K562 (cell line): ENCODE results near the gene UGT1A3. TPM values are rescaled to one million over a fixed set of nuclear protein-coding genes. Genes with fewer than 3 reads are reported as not detected.

Experiments used
- ATAC-seq: fragments of 200-7000 bp; cut with Tn5 transposase; 3 replicates; pipeline ENCODE4 v1.9.1; 2020; ENCODE audit warnings: moderate library complexity
- BruUV-seq: library from RNA; stranded (reverse); fragments of 400-500 nt; replicated peaks from 2 replicates; lab custom pipeline; 2021; lab: Mats Ljungman, UMichigan
- CTCF ChIA-PET: fragments of 300-600 bp; formaldehyde crosslinking; extraction: SDS; loops from one replicate; lab custom pipeline; 2021; ENCODE audit warnings: low intra/inter-chr PET ratio; lab: Yijun Ruan, JAX
- POLR2A ChIA-PET: fragments of 300-600, 350-650 bp; sonication (Branson Sonifier 250); formaldehyde crosslinking; extraction: SDS; loops from one replicate; lab custom pipeline; 2021; ENCODE audit warnings: antibody characterized with exemption, inconsistent platforms; lab: Yijun Ruan, JAX
- DNase-seq, 4 experiments: peaks; one replicate each; pipeline versions ENCODE4 v3.0.0 to v3.0.0-alpha.2; 2011 to 2018; ENCODE audit warnings: low spot score in 3 of 4, mixed read lengths in 3 of 4; ENCODE audit errors: extremely low read depth in 1 of 4
- FAIRE-seq: peaks from 2 replicates; lab custom pipeline; 2011; peaks lifted over from hg19 to GRCh38; lab: Jason Lieb, UNC
- H2AFZ ChIP-seq: 2 replicates; pipeline ENCODE4 v1.6.0; 2011; ENCODE audit warnings: low read depth, low read length, control low read depth, inconsistent platforms
- H3K27ac ChIP-seq: fragments of 200-600 bp; 3 replicates; pipeline ENCODE4 v1.8.0; 2011; ENCODE audit warnings: low read depth, mild to moderate bottlenecking, control low read depth, inconsistent platforms, low read length, moderate library complexity, mixed read lengths; ENCODE audit errors: extremely low read depth
- H3K27me3 ChIP-seq, 2 experiments: fragments of 300-600 bp in 1 of 2; 2 replicates in 1 of 2; 3 replicates in 1 of 2; pipeline versions ENCODE4 v1.6.0 to v1.8.0; 2011; ENCODE audit warnings: inconsistent platforms in 2 of 2, low read length in 2 of 2, mild to moderate bottlenecking in 1 of 2, mixed read lengths in 1 of 2, moderate library complexity in 1 of 2; ENCODE audit not compliant: control insufficient read depth in 2 of 2, insufficient read depth in 2 of 2
- H3K36me3 ChIP-seq: fragments of 300-600 bp; 3 replicates; pipeline ENCODE4 v1.8.0; 2011; ENCODE audit warnings: mild to moderate bottlenecking, low read length, inconsistent platforms; ENCODE audit not compliant: control insufficient read depth, insufficient read depth
- H3K4me1 ChIP-seq, 2 experiments: fragments of 200-600 bp in 1 of 2; replicated peaks in 1 of 2; 2 replicates in 1 of 2; 3 replicates in 1 of 2; pipeline versions ENCODE4 v1.5.1 to v1.8.0; 2011; ENCODE audit warnings: inconsistent platforms in 2 of 2, low read length in 2 of 2, mild to moderate bottlenecking in 1 of 2, mixed read lengths in 1 of 2, moderate library complexity in 1 of 2; ENCODE audit not compliant: control insufficient read depth in 2 of 2, insufficient read depth in 2 of 2
- H3K4me2 ChIP-seq: 2 replicates; pipeline ENCODE4 v1.6.1; 2011; ENCODE audit warnings: low read length, control low read depth, inconsistent platforms, mixed read lengths; ENCODE audit not compliant: insufficient read depth
- H3K4me3 ChIP-seq: fragments of 200-600 bp; sonication (generic), shearing (Covaris generic); 2 replicates; pipeline ENCODE4 v1.5.1; 2016; ENCODE audit warnings: control low read depth, inconsistent platforms
- H3K79me2 ChIP-seq: fragments of 200-600 bp; 3 replicates; pipeline ENCODE4 v1.8.0; 2011; ENCODE audit warnings: low read length, inconsistent platforms; ENCODE audit not compliant: control insufficient read depth, insufficient read depth
- H3K9ac ChIP-seq, 2 experiments: 2 replicates each; pipeline versions ENCODE4 v1.6.0 to v1.6.1; 2011; ENCODE audit warnings: low read depth in 2 of 2, low read length in 2 of 2, control low read depth in 1 of 2, inconsistent platforms in 1 of 2, mild to moderate bottlenecking in 1 of 2, mixed read lengths in 1 of 2; ENCODE audit not compliant: insufficient read depth in 1 of 2
- H3K9me1 ChIP-seq: one replicate; pipeline ENCODE4 v1.6.0; 2011; ENCODE audit warnings: inconsistent platforms, mild to moderate bottlenecking, low read length, moderate library complexity; ENCODE audit not compliant: control insufficient read depth, insufficient read depth
- H3K9me3 ChIP-seq: replicated peaks from 2 replicates; pipeline ENCODE4 v1.5.1; 2011; ENCODE audit warnings: low read depth, low read length, inconsistent platforms; ENCODE audit not compliant: control insufficient read depth, insufficient read depth
- H4K20me1 ChIP-seq: replicated peaks from 2 replicates; pipeline ENCODE4 v1.6.1; 2011; ENCODE audit warnings: low read length, inconsistent platforms, mixed read lengths; ENCODE audit not compliant: control insufficient read depth, insufficient read depth
- BRD4 ChIP-seq: fragments of 200-600 bp; sonication (generic); IDR thresholded peaks from 2 replicates; pipeline ENCODE4 v1.6.1; 2017; ENCODE audit warnings: inconsistent platforms
- TFE3 ChIP-seq: fragments of 450-650 bp; formaldehyde crosslinking; IDR thresholded peaks from 2 replicates; pipeline ENCODE4 v1.4.0; 2020; ENCODE audit warnings: mild to moderate bottlenecking, mixed read lengths
- ZNF444 ChIP-seq: fragments of 250-450 bp; sonication (Bioruptor Pico); IDR thresholded peaks from 2 replicates; pipeline ENCODE4 v1.4.0; 2020; ENCODE audit warnings: mild to moderate bottlenecking, moderate library complexity
- WGBS: fragments of 100-300 bp; shearing (Covaris generic); methylation state at CpG from one replicate; pipeline ENCODE4 v1.1.6; 2016; ENCODE audit warnings: low coverage, mixed read lengths; ENCODE audit not compliant: insufficient coverage; ENCODE audit errors: missing lambda C conversion rate; 5-methylcytosine and 5-hydroxymethylcytosine counted together
- in situ Hi-C: fragments of 300-500 bp; cut with MboI; formaldehyde crosslinking; loops from 4 replicates; pipeline ENCODE4 v1.15.0; 2018; ENCODE audit warnings: inconsistent platforms, mixed read lengths
- intact Hi-C: fragments of 100-400 bp; cut with micrococcal nuclease; formaldehyde crosslinking; loops from 2 replicates; pipeline ENCODE4 v1.14.2; 2022
- polyA plus RNA-seq, 8 experiments: library from polyadenylated mRNA; depleted of rRNA in 4 of 8; stranded (reverse) in 5 of 8; unstranded in 3 of 8; fragments of >200 nt; fragmentation: Nextera tagmentation in 2 of 8; fragmentation: Illumina TruSeq in 1 of 8; extraction: Ambion mirVana in 2 of 8; extraction: Trizol in 1 of 8; gene quantifications; 2 replicates each; pipeline versions ENCODE4 v1.2.1 to v1.2.3, GENCODE V29; 2011 to 2014; ENCODE audit warnings: inconsistent platforms in 1 of 8, missing spikeins in 1 of 8
- total RNA-seq, 7 experiments: library from RNA; depleted of rRNA in 6 of 7; stranded (reverse); fragments of >200 nt in 6 of 7; fragmentation: Illumina TruSeq in 2 of 7; extraction: Trizol in 2 of 7; gene quantifications; 2 replicates each; pipeline versions ENCODE4 v1.2.1 to v1.2.3, GENCODE V29; 2011 to 2021; ENCODE audit warnings: low replicate concordance in 1 of 7
- TF ChIP-seq, protein P1 (sequence below), 3 experiments: IDR thresholded peaks in 2 of 3; conservative IDR thresholded peaks in 1 of 3; 2 replicates each; pipeline ENCODE4 v1.5.1; 2011 to 2012; ENCODE audit warnings: low read length in 3 of 3, mild to moderate bottlenecking in 3 of 3, control low read depth in 2 of 3, improper control_type of control experiment in 1 of 3, inconsistent platforms in 1 of 3, low read depth in 1 of 3, mixed read lengths in 1 of 3, moderate library complexity in 1 of 3; ENCODE audit not compliant: insufficient read depth in 2 of 3

The UGT1A3 gene
- total and polyA plus RNA-seq, 9 of the 15 experiments (the other 6 are each of a cell fraction or from before 2014, with no cell fraction given) = not detected

GRCh38 chr2:233803994-233804393 lies 75.2 kb downstream of the UGT1A3 start:
- BruUV-seq = no TSS peak
- ChIA-PET CTCF (no interaction called here), POLR2A (no interaction called here)
- FAIRE-seq (no peak), DNase-seq (no peak), ATAC-seq (no peak)
- Histone ChIP-seq H2AFZ (no peak overlapping the region), H3K27ac (no peak overlapping the region), H4K20me1 (no peaks in the 10 kb centered on the region), H3K27me3 (peaks cover 0 to 24% of the 10 kb centered on the region in 2 experiments; a peak in 2 of 5 replicates), H3K79me2 (no peaks in the 10 kb centered on the region), H3K4me2 (no peak overlapping the region), H3K4me1 (no peaks in the 10 kb centered on the region; a peak in 1 of 5 replicates), H3K9ac (no peak overlapping the region), H3K36me3 (no peaks in the 10 kb centered on the region), H3K9me1 (no peaks in the 10 kb centered on the region), H3K4me3 (no peak overlapping the region), H3K9me3 (no peaks in the 10 kb centered on the region)
- intact Hi-C loops (no loop called here), in situ Hi-C loops (no loop called here)
- 0 out of 2 replicates have a peak, but pooled peaks have one; percentile 7 for TF ChIP-seq TFE3 (CRISPR knock-in tag)
- TF ChIP-seq ZNF444 (CRISPR knock-in tag) = no peak
- 0% methylated on average over 8 of the region's 8 CpGs for WGBS

GRCh38 chr2:233807215-233807865 lies 78.5 kb downstream of the UGT1A3 start:
- CTCF ChIA-PET = no interaction called here
- H3K4me1 ChIP-seq = no peaks in the 10 kb centered on the region
- no peaks in the 10 kb centered on the region for H3K9me3 ChIP-seq
- H3K9ac ChIP-seq = no peak overlapping the region; a peak in 1 of 4 replicates
- FAIRE-seq = no peak
- POLR2A ChIA-PET = no interaction called here
- DNase-seq = no peak
- no peak overlapping the region for H3K27ac ChIP-seq
- no peaks in the 10 kb centered on the region for H3K79me2 ChIP-seq
- no peaks in the 10 kb centered on the region for H3K9me1 ChIP-seq
- H2AFZ ChIP-seq = no peak overlapping the region
- BruUV-seq = no TSS peak
- ATAC-seq = peak; percentile 41; the same call in 1 of the 3 replicates
- H3K4me2 ChIP-seq = no peak overlapping the region
- in situ Hi-C loops (no loop called here), intact Hi-C loops (no loop called here)
- WGBS = 1% methylated on average over 11 of the region's 12 CpGs
- no peak overlapping the region for H3K4me3 ChIP-seq
- no peaks in the 10 kb centered on the region for H4K20me1 ChIP-seq
- H3K36me3 ChIP-seq = no peaks in the 10 kb centered on the region
- no peak for TF ChIP-seq BRD4
- TF ChIP-seq, protein P1, sequence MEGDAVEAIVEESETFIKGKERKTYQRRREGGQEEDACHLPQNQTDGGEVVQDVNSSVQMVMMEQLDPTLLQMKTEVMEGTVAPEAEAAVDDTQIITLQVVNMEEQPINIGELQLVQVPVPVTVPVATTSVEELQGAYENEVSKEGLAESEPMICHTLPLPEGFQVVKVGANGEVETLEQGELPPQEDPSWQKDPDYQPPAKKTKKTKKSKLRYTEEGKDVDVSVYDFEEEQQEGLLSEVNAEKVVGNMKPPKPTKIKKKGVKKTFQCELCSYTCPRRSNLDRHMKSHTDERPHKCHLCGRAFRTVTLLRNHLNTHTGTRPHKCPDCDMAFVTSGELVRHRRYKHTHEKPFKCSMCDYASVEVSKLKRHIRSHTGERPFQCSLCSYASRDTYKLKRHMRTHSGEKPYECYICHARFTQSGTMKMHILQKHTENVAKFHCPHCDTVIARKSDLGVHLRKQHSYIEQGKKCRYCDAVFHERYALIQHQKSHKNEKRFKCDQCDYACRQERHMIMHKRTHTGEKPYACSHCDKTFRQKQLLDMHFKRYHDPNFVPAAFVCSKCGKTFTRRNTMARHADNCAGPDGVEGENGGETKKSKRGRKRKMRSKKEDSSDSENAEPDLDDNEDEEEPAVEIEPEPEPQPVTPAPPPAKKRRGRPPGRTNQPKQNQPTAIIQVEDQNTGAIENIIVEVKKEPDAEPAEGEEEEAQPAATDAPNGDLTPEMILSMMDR (IDR thresholded peaks at IDR 0.05 in 2 of 3, conservative IDR thresholded peaks at IDR 0.05 in 1 of 3; ENCODE audit: insufficient read depth in 2 of 3, low read depth in 1 of 3, low read length in 3 of 3) = peak in 1 of 3 experiments; percentile 24; a peak in 1 of 6 replicates
- peaks cover 2 to 32% of the 10 kb centered on the region in 2 experiments; a peak in 2 of 5 replicates for H3K27me3 ChIP-seq
